ENCODE data around the gene VPS54. TPM values are rescaled to one million over a fixed set of nuclear protein-coding genes. Genes with fewer than 3 reads are reported as not detected.

VPS54 gene
- total and polyA plus RNA-seq, 5 donors: 8.5 to 14.8 (median 13.3) TPM

Other genes starting within 250 kb of the VPS54 start
- 100 to 1,000 TPM; 225 to 276 (median 273) TPM for gene UGP2, start 177.5 kb downstream of the VPS54 start, total RNA-seq
- 210 TPM for gene UGP2, start 177.5 kb downstream of the VPS54 start, polyA plus RNA-seq
- 10 to 100 TPM; 12.4 to 17.2 (median 13.7) TPM for gene PELI1, start 125.0 kb upstream of the VPS54 start, total RNA-seq
- 6.9 TPM for gene PELI1, start 125.0 kb upstream of the VPS54 start, polyA plus RNA-seq

Data from right cardiac atrium (tissue), 5 donors.